GM21515 (cell line): ENCODE data around the gene TOPBP1.
"Not testable (repeated sequence)": the region's sequence is repeated elsewhere in the genome, so short reads cannot be mapped to it uniquely, and the experiment has no call there.

ENCODE experiments used
- ATAC-seq: cut with Tn5 transposase; IDR thresholded peaks from one replicate; pipeline ENCODE4 v1.9.1; 2021; ENCODE audit not compliant: unreplicated experiment

TOPBP1 gene

DNA sequence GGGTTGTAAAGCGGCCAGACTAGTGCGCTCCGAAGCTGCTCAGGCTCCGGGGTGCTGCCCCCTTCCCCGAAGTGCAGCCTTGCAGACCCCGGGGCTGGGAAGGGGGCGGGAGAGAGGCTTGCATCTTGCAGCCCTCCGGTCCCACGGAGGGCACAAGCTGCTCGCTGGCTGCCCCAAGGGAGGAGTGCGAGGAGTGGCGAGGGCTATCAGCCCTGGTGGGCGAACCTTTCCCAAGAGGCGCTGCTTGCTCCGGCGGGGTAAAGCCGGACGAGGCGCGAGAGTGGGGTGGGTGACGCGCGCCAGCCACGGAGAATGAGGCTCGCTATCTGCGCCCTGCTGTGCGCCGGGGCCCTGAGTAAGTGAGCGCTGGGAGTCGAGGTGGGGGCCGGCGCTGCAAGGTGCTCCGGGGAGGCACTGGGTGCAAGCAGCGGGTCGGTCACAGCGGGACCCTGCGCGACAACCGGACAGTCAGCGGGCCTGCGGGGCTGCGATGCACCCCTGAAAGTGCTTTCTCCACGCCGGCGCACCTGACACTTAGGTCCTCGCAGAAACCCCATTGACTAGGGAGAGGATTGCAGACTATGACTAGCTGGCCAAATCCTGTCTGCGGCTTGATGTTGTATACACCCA, 12.7 kb upstream of the TOPBP1 start:
- ATAC-seq = no peak

DNA sequence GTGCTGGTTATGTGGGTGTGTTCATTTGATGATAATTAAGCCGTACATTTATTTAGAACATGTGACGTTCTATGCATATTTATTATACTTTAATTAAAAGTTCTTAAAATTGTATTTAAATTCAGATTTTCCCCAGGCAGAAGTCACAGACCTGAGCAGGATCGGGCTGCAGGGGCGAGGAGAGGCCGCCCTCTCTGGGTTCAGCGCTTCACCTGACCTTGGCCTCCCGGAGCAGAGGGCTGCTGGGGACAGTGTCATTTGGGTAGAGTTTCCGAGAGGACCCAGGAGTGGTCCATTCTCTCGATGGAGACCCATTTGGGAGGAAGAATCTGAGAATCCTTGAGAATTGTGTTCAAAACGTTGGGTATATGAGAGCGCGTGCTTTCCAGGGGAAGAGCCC, 12.0 kb upstream of the TOPBP1 start:
- no peak for ATAC-seq

DNA sequence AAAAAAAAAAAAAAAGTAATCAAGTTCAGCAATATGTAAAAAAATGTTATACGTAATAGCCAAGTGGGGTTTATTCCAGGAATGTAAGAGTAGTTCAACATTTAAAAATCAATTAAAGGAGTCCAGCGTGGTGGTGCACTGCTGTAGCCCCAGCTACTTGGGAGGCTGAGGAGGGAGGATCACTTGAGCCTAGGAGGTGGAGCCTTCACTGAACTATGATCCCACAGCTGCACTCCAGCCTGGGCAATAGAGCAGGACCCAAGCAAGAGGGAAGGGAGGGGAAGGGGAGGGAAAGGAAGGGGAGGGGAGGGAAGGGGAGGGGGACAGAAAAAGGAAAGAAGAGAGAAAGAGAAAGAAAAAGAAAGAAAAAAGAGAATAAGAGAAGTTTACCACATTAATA, 10.7 kb upstream of the TOPBP1 start:
- no peak for ATAC-seq

DNA sequence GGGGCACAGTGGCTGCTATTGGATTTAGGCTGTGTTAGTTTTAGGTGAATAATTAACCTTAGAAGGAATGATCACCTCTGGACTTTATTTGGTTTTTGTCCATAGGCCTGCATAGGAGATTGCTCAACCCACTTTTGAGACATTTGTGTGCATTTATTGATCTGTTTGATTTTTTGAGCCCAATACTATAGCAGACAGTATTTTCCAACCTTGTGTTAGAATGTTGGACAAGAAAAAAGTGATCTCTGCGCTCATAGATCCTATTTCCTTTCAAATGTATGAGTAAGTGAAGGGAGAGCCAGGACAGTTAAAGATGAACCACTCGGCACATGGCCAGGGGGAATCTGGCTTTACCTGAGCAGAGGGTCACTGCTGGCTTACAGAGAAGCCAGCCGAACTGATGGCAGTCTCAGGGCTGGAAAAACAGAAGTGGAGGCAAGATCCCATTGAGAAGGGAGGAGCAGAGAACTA, 8.8 kb upstream of the TOPBP1 start:
- ATAC-seq = no peak

DNA sequence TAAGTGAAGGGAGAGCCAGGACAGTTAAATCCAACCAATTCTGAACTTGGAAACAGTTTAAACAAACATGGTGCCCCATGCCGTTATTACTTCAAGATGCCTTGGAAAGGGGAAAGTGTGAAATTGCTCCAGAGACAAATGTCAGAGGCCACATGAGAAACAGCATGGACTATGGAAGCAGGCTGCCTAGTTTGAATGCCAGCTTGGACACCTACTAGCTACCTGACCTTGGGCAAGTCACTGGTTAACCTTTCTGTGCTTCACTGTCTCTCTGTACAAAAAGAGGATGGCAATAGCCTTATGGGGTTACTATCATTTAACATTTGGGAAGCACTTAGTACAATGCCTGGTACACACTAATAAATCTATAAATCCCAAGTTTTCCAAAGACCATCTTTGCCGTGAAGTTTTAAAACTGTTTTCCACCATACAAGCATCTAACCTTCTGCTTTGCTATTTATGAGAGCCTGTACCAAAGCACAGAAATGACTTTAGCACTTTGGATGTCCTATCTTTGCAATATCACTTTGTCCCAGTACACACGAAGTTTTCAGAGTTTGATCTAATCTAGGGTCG, 8.3 kb upstream of the TOPBP1 start:
- ATAC-seq = no peak

DNA sequence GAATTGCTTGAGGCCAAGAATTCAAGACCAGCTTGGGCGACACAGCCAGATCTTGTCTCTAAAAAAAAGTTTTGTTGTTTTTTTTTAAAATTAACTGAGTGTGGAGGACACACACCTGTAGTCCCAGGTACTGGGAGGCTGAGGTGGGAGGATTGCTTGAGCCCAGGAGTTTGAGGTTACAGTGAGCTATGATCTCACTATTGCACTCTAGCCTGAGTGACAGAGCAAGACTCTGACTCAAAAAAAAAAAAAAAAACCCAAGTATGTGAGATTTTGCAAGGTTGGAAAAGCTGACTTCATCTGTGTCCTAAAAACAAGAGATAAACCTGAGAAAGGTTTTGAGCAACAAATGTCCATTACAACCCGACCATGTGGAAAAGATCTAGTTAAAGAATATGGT, 5.4 kb upstream of the TOPBP1 start:
- ATAC-seq = no peak

DNA sequence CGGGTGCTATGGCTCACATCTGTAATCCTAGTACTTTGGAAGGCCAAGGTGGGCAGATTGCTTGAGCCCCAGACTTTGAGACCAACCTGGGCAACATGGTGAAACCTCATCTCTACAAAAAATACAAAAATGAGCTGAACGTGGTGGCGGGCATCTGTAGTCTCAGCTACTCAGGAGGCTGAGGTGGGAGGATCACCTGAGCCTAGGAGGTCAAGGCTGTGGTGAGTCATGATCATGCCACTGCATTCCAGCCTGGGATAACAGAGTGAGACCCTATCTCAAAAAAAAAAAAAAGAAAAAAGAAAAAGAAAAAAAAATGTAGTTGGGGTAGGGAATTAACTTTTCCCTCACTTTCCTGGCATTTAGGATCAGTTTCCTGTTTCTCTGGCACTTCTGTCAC, 3.4 kb upstream of the TOPBP1 start:
- not testable (repeated sequence) for ATAC-seq

DNA sequence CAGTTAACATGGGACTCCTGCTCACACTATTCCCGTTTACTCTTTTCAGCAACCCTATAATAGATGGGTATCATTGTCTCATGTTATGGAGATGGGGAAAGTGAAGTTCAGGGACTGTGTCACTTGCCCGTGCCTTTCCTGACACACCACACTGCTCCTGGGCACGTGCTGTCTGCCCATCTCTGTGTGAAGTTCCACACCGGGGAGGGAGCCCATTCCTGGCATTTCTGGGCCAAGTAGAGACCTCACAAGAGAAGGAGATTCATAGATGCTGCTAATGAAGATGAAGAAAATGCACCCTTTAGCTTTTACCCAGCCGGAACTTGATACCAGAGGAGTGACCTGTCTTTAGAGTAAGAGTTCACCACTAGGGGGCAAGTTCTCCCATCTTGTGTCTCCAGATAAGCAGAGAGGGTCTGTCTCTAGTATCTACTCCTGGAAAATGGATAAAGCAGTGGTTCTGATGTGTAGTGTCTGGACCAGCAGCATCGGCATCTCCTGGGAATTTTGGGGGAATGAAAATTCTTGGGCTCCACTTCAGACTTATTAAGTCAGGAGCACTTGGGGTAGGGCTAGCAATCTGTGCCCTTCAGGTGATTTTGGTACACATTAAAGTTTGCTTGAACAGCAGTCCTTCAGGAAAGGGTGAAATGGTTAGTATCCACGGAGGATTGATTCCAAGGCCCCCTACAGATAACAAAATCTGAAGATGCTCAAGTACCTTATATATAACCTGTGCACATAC, 2.0 kb upstream of the TOPBP1 start:
- ATAC-seq = peak; percentile 53

DNA sequence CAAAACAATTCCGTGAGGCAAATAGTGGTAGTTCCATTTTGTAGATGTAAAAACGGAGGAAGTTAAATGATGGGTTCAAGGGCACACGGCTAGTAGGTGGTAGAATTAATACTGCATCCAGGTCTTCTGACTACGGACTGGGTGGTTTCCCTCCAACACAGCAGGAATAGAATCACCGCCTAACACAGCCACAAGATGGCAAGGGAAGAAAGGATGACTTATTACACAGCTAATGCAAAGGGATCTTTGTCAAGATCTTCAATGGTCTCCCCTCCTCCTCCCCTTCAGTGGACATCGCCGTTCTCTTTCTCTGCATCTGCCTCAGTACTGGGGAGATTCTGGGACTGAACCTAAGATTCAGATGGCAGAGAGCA, 524 bp upstream of the TOPBP1 start:
- no peak for ATAC-seq

DNA sequence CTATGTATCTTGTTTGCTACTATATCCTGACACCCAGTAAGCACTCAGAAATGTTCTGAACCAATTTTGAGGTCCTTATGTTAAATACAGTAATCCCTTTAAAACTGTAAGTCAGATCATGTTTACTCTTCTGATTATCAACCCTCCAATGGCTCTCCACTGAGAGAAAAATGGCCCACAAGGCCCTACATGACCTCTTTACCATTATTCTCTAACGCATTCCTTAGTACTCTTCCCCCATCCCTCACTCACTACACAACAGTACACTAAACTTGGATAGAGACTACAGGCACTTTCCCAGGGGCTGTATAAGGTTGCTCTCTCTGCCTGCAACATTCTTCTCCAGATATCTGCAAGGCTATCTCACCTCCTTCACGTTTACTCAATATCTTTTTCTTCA, 1.9 kb downstream of the TOPBP1 start:
- ATAC-seq = no peak

DNA sequence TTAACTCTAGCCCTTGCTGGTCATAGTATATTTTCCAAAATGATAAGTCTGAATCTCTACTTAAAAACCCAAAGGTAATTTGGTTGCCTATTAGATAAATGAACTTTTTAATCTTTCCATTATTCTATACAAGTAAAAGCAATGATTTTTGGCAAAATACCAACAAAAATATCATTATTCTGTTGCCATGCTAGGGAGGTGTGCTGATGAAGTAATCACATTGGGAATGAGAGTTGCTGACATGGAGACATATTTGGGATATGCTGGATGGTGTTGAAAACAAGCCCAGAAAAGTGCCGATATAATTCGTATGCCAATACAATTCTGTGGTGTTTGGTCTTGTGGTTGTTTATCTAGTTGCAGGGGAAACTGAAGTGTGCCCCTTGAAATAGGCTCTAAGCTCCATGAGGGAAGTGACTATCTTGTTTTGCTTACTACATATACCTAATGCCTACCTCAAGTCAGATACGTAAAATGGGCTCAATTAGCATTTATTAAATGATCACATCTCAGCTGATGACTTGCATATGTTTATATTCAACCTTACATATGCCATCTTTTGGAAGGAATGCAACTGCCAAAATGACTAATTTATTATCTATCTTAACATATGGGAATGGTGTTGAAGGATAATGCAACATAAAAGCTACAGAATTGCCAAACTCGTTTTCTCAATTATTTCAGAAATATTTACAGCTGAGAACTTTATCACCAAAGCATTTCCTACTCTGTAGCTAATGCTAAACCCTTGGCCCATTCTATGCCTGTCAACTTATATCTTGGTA, 5.8 kb downstream of the TOPBP1 start:
- ATAC-seq = no peak

DNA sequence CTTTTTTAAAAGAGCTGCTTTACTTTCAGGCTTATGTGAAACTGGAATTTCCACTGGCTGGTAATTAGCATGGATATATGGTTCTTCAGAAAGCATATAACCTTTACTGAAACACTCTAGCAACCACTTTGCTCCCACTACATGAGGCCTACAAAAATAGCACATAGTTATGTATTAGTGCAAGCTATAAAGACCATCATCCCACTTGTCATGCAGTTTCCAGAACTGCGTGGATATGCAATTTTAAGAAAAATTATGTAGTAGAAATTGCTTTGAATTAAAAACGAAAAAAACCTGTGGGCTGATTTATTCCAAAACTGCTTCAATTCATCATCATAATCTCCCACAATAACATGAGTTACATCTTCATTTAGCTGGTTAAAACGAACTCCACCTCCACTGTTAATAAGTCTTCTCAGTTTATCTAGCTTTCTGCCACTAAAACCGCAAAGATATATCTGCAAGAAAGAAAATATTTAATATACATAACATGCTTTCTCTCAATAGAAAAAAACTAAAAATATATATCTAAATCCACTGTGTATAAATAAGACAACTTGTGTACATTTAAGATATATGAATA, 12.2 kb downstream of the TOPBP1 start:
- no peak for ATAC-seq

DNA sequence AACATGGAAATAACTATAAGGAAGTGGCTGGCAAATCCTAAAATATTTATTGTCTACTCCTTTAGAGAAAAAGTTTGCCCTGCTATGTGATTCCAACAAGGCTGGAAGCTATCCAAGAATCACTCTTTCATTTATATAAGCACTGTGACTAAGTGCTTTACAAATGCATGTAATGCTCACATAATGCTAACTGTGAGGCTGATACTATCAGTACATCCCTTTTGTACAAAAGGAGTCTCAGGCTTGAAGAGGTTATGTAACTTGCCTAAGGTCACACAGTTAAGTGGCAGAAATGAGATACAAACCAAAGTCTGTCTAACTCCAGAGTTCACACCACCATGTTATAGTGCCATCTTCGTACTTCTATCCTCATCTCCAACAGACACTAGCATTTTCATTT, 17.0 kb downstream of the TOPBP1 start:
- no peak for ATAC-seq

DNA sequence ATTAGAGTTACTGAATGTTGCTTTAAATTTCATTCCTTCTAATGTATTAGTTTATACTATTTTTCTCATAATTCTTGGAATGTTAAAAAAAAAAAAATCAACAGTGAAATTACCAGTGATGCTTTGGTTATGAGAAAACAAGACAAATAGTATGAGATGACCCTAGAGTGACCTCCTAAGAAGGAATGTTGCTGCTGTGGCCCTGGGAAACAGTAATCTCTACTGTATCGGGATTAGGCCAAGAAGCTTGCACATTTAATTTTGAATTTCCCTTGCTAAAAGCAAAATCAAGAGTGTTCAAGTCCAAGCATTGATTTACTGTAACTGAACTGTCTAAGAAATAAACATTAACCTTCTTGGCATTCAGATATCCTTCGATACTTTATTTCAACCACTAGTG, 18.1 kb downstream of the TOPBP1 start:
- ATAC-seq = no peak

DNA sequence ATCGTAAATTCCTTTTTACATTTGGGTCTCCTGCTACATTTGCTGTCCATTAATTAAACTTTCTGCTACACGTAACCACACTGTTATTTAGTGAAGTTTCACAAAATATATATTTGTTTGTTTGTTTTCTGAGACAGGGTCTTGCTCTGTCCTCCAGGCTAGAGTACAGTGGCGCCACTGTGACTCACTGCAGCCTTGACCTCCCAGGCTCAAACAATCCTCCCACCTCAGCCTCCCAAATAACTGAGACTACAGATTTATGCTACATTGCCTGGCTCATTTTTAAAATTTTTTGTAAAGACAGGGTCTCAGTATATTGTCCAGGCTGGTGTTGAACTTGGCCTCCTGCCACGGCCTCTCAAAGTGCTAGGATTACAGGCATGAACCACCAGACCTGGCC, 20.5 kb downstream of the TOPBP1 start:
- ATAC-seq = no peak

DNA sequence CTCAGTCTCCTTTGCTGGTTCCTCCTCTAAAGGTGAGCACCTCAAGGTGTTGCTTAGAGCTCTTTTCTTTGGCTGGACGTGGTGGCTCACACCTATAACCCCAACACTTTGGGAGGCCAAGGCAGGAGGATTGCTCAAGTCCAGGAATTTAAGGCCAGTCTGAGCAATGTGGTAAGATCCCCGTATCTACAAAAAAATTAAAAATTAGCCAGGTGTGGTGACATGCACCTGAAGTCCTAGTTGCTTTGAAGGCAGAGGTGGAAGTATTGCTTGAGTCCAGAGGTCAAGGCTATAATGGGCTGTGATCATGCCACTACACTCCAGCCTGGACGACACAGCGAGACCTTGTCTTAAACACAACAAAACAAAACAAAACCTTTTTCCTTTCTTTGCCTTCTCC, 28.3 kb downstream of the TOPBP1 start:
- ATAC-seq = no peak

DNA sequence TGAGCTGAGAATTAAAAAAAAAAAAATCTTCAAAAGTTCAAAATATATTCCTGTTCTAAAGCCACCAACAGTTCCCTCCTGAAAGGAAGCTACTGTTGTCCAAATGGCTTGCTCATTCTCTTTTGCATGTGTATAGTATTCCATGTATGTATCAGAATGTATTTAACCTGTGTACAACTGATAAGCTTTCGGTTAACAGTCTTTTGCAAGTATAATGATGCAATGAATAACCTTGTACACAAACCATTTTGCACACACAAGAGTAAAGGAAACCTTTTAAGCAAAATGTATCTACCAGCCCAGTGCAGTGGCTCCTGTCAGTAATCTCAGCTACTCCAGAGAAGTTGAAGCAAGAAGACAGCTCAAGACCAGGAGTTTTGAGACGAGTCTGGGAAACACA, 32.6 kb downstream of the TOPBP1 start:
- no peak for ATAC-seq

DNA sequence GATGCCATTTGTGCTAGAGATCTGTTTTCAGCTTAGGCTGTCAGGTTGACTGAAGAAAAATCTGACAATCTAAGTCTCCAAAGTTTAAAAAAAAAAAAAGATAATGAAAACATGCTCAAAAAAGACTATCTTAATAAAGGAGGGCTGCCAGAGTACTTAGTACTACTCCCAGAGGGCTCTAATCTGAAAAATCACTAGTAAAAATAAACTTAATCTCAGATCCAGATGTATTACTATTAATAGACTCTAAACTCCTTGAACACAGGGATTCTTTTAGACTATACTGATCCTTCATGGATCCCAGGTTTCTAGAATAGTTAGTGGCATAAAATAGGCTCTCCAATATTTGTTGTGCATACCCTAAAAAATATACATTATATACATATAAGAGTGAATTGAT, 34.0 kb downstream of the TOPBP1 start:
- ATAC-seq = no peak

DNA sequence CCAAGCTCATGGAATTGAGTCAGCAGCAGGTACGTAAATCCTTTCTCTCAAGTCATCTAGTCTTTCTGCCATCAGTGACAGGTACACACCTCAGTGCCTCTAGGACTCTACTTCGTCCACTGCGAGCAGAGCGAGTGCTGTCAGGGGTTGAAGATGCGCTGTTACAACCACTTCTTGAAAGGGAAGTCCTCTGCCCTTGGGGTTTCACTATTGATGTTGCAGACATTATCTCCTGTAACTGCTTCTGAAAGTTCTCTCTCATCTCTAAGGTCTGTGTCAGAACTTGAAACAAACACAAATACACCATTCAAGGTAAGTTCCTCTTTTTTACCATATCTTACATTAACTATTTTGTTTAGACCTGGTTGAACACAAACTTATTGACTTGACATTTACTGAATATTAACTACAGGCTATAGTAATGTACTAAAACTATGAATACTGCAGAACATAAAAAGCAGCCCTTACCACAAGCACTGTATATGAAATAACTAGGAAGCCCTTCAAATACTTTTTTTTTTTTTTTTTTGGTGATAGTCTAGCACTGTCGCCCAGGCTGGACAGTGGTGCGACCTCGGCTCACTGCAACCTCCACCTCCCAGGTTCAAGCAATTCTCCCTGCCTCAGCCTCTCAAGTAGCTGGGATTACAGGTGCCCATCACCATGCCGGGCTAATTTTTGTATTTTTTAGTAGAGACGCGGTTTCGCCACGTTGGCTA, 41.5 kb downstream of the TOPBP1 start:
- peak; percentile 99 for ATAC-seq

DNA sequence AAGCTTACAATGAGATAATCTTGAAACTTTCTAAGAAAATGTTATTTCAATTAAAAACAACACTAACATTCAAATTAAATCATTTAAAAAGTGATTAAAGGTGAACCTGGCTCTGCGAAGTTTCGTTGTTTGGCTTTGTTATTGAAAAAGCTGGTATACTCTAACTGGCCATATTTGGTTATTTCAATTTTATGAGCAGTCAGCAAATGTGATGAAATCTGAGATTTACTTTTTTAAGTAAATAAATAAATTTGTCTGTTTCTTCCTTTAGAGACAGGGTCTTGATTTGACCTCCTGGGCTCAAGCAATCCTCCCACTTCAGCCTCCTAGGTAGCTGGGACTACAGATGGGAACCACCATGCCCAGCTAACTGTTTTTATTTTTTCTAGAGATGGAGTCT, 50.2 kb downstream of the TOPBP1 start:
- no peak for ATAC-seq

DNA sequence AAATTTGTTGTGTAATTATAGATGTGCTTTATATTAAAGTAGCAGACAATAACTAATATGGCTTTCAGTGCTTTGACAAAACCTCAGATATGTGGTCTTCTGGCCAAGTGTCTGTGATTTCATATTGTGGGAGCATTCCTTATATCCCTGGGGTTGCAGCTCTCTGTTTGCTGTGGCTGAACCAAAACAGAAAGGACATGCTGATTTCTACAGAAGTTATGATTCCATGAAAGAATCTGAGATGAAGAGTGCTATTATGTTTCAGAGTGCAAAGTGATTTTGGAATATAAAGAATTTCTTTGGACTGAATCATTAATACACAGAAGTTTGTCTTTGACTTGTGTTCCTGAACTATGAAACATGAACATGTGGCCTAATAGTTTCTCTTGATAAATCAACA, 51.7 kb downstream of the TOPBP1 start:
- no peak for ATAC-seq
